Measurements from ENCODE around the gene OTX1.
"Not testable (repeated sequence)": the region's sequence is repeated elsewhere in the genome, so short reads cannot be mapped to it uniquely, and the experiment has no call there.

The OTX1 gene

DNA sequence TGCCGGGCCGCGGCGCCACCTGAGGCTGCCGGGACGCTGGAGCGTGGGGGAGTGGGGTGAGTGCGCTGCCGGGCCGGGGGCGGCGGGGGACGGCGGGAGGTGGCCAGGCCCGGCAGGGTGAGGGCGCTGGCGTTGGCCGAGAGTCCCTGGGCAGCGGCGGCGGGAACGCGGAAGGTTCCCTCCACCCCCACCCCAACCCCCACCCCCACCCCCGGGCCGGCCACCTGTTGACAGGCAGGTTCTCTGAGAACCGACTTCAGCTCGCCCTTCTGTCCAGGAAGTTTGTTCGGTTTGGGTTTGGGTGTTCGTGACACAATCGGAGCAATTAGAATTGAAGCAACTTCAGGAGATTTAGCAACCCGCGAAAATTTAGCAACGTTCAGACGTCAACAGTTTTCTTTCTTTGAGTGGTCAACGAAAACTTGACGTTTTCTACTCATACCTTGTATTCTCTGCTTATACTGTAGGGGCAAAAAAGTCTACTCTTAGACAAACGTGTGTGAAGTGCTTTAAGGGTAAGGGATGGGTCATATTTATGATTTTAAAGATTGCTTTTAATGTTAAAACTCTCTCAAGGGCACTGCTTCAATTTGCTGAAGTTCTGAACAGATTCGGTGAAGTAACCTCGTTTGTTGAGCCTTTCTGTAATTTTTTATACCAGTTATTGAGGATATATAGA, 9.3 kb downstream of the OTX1 start:
- no peak for ATAC-seq

DNA sequence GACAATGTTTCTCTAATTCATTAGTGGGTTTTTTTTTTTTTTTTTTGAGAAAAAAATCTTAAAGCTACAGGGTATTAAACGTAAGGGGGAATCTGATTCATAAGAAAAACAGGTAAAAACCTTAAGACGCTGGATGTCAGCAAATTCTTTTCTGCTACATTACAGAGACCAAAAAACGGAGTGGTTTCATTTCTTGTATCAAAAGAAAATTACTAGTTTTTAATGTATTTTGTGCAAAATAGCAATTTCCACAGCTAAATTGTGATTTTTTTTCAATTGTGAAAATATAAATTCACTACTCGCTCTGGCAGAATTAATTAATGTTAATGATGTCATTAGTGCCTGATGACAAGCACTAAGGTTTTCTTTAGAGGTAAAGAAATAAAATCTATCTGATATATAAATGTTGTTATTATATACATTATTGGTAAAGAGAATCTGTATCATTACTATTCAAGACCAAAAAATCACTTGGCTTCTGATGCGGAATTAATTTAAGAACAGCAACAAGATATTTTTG, 9.9 kb downstream of the OTX1 start:
- no peak for ATAC-seq

DNA sequence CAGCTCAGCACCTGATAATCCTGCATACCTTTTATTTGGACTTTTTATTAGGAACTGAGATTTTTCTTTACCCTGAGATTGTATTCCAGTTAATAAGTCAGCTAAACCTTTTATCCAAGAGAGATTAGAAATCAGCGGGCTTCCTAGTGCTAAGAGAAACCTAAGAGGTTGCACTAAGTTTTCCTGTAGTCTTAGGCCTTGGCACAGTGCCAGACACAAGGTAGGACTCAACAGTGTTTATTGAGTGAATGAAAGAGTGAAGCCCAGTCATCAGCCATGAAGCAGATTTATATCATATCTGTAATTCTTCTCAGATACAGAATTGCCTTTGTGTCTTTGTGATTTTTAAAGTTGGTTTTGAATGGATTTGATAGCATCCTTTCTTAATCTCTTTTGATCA, 13.6 kb downstream of the OTX1 start:
- ATAC-seq, result no peak

DNA sequence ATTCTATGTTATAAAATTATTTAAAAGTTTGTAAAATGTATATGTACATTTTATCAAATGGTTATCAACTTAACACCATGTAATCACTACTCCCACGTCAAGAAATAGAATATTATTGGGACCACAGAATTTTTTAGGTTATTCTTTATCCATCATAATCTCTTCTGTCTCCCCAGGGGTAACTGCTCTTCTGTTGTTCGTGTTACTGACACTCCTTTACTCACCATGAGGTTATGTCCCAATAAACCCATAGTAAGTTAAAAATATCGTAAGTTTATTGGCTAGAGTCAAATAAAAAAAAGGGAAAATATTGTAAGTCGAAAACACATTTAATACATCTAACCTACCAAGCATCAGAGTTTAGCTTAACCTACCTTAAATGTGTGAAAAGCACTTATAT, 14.0 kb downstream of the OTX1 start:
- no peak for ATAC-seq

DNA sequence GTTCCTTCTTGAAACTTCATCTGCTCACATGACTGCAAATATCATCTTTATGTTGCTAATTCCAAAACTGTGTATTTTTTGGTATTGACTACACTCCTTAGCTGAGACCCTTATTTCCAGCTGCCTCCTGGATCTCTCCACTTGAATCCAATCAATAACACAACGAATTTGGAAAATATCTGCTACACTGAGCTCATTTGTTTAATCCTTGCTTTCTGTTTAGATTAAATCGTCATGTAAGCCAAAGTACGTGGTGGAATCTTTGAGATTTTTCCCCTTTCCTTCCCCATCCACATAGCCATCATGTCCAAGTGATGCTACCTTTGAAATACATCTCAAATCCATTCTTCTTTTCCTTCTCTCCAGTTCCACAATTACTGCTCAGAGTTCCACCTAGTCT, 15.6 kb downstream of the OTX1 start:
- ATAC-seq, result no peak

DNA sequence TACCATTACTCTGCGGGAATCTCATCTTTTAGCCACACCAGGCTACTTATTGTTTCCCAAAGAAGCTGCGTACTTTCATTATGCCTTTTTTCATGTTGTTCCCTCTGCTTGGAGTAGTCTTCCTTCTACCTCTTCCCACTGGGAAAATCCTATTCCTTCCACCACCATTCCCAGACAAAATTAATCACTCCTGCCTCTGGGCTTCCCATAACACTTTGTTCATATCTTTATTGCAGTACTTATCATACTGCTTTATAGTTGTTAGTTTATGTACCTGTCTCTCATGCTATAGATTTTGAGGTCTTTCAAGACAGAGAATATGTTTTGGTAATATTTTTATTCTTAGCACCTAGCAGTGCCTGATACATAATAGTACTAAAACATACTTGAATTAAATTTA, 16.2 kb downstream of the OTX1 start:
- no peak for ATAC-seq

DNA sequence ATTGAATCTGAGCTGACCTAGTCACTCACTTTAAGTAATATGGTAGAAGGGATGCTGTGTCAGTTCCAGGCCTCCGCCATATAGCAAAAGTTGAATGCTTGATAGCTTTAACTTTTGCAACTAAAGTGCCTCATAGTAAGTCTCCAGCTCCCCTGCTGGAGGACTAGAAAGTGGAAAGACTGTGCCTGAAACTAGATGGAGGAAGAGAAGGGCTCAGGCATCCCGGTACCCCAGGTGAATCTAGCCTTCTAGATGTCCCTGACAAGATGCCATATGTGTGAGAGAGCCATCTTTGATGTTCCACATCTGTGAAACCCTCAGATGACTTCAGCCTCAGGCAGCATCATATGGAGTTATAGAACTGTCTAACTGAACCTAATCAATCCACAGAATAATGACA, 21.0 kb downstream of the OTX1 start:
- ATAC-seq, result no peak

DNA sequence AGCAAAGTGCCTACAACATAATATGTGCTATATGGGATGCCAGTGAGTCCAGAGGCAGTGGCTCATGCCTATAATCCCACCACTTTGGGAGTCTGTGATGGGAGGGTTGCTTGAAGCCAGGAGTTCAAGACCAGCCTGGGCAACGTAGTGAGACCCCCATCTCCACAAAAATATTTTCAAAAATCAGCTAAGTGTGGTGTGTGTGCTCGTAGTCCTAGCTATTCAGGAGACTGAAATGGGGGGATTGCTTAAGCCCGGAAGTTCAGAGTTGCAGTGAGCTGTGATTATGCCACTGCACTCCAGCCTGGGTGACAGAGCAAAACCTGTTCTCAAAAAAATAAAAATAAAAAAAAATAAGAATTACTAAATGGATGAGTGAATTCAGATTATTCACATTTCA, 23.4 kb downstream of the OTX1 start:
- no peak for ATAC-seq

DNA sequence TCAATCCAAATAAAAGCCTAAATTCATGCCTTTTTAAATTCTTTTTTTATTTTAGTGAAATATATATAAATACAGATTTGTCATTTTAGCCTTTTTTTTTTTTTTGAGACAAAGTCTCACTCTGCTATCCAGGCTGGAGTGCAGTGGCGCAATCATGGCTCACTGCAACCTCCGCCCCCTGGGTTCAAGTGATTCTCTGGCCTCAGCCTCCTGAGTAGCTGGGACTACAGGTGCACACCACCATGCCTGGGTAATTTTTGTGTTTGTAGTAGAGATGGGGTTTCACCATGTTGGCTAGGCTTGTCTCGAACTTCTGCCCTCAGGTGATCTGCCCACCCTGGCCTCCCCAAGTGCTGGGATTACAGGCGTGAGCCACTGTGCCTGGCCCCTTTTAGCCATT, 23.8 kb downstream of the OTX1 start:
- not testable (repeated sequence) for ATAC-seq

DNA sequence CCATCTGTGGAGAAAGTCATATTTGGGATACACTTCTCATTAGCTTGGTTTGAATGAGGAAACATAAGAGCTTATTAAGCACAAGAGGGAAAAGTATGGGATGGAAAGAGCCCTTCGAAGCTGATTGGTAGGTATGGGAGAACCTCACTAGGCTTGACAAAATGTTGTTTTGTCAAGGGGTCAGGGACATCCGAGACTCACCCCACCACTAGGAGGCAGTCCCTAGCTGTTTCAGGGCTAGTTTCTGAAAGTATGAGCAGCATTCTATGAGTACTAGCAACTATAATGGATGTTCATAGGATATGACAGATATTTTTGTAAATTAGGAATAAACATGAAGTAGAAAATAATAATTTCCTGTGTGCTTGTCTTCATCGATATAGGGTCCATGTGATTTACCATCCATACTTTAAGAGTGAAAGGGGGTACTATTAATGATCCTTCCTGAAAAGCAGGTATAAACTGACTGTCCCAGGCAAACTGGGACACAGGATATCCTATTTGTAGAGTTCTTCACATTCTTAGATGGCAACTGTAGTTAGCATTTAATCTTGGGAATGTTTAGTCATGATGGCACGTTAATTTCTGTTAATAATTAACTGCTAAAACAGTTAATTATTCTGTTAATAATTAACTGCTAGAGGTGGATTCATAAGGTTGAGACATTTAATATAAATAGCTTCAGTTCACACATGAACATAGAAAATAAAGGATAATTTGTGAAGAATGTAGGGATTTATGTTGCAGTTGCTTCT, 28.4 kb downstream of the OTX1 start:
- ATAC-seq, result no peak

DNA sequence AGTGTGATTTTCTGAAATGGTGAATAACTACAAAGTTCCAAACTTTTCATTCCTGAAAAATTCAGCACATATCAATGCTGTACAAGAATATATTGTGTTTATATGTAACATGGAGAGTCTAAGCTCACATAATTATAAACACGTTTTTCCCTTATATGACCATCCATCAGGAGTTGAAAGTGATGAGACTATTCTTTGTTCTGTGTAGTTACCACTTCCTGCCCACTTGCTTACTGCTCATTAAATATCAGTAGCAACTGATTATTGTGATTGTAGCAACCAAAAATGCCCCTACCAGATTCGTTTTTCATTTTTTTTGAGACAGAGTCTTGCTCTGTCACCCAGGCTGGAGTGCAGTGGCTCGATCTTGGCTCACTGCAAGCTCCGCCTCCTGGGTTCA, 30.8 kb downstream of the OTX1 start:
- ATAC-seq, result no peak

DNA sequence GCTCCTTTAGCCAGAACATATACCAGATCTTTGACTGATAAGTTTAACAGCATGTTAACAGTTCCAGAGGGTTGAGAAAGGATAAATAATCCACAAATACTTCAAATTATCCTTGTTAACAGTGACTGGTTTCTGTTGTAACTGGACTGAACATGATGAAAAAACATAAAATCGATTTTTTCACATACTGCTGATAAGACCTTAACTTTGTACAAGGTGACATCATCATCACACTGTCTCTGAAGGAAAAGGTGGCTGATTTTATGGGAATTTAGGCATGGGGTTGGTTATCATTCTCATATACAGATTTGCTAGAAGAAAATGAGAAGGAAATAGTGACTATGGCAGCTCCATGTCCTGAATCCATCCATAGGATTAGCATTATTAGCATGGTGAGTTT, 36.1 kb downstream of the OTX1 start:
- ATAC-seq, result no peak

DNA sequence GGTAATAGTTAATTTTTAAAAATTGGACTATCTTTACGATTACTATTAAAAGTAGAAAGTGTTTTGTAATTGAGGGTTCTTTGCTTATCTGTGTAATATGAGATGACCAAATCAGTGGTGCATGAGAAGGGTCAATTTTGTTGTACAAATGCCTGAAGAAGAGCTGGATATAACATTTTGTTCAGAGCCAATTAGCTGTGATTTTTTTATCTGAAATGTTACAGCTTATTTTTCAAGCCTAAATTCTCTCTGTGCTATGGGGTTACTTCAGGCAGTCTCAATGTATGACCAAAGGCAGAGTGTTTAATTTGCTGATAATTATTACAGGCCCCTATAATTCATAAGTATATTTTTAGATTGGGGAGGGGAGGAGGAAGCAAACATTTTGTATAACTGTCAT, 41.8 kb downstream of the OTX1 start:
- no peak for ATAC-seq

DNA sequence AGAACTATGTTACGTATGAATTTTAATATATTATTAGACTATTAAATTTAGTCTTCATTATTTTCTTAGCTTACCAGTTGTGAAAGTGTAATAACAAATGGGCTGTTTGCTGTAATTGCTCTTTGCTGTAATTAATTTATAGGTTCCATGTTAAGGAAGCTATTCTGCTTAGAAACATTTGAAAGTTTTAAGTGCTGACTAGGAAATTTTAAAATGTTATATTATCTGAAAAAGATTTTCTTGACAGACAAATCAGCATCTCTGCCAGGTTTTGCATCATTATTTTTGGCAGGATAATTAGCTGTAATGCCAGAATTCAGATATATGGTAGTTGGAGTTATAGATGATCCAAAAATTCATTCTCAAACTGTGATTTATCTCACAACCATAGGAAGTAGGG, 42.2 kb downstream of the OTX1 start:
- ATAC-seq, result no peak

DNA sequence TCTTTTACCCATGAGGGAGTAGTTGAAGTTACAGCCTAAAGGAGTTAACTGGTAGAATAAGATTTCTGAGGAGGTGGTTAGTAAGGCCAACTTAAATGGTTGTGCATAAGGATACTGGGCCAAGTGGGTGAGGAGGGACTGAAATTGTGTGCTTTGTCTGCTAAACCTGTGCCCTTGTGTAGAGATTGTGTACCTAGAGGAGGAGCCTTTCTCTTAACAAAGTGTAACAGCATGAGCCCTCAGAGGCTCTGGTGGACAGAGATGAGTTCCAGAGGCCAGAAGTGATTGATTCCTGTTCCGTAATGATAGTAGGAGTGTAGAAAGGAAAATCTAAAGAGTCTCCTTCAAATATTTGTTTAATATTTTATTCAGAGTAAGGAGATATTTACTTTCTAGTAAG, 42.9 kb downstream of the OTX1 start:
- no peak for ATAC-seq

DNA sequence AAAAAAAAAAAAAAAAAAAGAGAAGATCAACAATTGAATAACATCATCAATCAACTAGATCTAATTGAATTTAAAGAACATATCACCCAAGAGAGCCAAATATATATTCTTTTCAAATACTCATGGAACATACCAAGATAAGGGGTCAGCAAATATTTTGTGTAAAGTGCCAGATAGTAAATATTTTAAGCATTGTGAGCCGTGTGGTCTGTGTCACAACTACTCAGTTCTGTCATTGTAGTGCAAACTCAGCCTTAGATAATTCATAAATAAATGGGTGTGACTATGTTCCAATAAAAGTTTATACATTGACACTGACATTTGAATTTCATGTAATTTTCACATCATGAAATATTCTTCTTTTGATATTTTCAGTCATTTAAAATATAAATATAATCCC, 45.9 kb downstream of the OTX1 start:
- ATAC-seq, result no peak

DNA sequence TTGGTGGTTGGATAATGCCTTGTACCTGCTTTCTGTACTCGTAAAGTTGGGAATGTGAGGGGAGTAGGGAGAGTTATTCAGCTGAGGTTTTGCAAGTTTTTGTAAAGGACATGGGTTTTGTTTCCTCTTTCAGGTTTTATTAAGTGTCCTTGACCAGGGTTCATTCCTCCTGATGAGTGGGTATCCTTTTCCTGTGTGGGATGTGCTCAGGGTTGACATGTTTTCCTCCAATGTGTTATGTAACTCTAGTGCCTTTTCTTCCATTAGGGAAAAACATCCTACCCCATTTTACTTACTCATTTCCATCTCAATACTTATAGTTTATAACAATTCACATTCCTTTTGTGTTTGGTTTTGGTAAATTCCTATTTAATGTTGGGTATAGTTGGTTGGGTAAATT, 48.4 kb downstream of the OTX1 start:
- no peak for ATAC-seq

DNA sequence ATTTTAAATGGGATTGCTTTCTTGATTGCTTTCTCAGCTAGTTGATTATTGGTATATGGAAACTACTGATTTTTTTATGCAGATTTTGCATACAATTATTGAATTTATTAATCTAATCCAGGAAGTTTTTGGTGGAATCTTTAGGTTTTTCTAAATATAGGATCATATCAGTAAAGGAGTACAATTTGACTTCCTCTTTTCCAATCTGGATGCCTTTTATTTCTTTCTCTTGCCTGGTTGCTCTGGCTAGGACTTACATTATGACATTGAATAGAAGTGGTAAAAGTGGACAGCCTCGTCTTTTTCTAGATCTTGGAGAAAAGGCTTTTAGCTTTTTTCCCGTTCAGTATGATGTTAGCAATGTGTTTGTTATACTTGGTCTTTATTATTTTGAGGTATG, 51.3 kb downstream of the OTX1 start:
- no peak for ATAC-seq

DNA sequence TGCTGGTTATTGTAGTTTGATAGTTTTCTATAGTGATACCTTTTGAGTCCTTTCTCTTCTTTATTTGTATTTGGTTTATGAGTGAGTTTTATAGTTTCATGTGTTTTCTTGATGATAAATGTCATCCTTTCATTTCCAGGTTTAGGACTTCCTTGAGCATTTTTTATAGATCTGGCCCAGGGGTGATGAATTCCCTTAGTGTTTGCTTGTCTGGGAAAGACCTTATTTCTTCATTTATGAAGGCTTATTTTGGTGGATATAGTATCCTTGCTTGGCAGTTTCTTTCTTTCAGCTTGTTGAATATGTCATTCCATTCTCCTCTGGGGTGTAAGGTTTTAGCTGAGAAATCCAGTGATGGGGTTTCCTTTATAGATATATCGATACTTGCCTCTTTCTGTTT, 53.9 kb downstream of the OTX1 start:
- ATAC-seq, result no peak
